ENCODE results near the gene TTLL12. TPM values are rescaled to one million over a fixed set of nuclear protein-coding genes. Genes with fewer than 3 reads are reported as not detected.
"Not testable (repeated sequence)": the region's sequence is repeated elsewhere in the genome, so short reads cannot be mapped to it uniquely, and the experiment has no call there.

TTLL12 gene
- total and polyA plus RNA-seq, 2 experiments from 2014 or later, result 45.9 to 62.7 TPM

GRCh38 chr22:43150731-43151206 lies 36.2 kb downstream of the TTLL12 start:
- peak overlapping the region; percentile 36 for H3K4me3 ChIP-seq
- no peaks in the 10 kb centered on the region for H3K9me3 ChIP-seq (ENCODE audit: low read depth)
- TF ChIP-seq, protein P1, sequence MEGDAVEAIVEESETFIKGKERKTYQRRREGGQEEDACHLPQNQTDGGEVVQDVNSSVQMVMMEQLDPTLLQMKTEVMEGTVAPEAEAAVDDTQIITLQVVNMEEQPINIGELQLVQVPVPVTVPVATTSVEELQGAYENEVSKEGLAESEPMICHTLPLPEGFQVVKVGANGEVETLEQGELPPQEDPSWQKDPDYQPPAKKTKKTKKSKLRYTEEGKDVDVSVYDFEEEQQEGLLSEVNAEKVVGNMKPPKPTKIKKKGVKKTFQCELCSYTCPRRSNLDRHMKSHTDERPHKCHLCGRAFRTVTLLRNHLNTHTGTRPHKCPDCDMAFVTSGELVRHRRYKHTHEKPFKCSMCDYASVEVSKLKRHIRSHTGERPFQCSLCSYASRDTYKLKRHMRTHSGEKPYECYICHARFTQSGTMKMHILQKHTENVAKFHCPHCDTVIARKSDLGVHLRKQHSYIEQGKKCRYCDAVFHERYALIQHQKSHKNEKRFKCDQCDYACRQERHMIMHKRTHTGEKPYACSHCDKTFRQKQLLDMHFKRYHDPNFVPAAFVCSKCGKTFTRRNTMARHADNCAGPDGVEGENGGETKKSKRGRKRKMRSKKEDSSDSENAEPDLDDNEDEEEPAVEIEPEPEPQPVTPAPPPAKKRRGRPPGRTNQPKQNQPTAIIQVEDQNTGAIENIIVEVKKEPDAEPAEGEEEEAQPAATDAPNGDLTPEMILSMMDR (IDR thresholded peaks at IDR 0.05; ENCODE audit: low read depth, low read length), result no peak

DNA sequence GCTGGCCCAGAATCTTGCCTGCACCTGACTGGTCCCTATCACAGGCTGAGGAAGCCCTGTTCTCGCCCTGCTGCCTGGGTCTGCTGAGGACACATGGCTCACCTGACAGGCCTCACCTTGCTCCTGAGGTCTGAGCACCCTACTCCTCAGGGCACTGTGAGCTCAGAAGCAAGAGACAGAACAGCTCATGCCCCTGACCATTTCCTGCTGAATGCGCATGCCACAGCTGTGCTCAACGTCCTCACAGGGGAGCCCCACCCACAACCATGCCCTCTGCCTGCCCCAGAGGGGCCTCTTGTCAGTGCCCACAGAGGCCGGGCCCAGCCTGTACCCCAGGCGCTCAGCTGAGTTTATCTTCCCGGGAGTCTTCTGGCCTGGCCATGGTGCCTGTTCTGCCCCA lies 38.4 kb downstream of the TTLL12 start:
- TF ChIP-seq, protein P1 (IDR thresholded peaks at IDR 0.05; ENCODE audit: low read depth, low read length), result no peak
- H3K9me3 ChIP-seq (ENCODE audit: low read depth), result no peaks in the 10 kb centered on the region

More at GRCh38 chr22:43150731-43151206, 36.2 kb downstream of the TTLL12 start:
- H3K27ac ChIP-seq, result no peak overlapping the region
- DNase-seq (ENCODE audit: low read depth in 1 of 2, low spot score in 1 of 2), result no peak
- H3K36me3 ChIP-seq, result no peaks in the 10 kb centered on the region
- H3K4me1 ChIP-seq (ENCODE audit: low read depth), result no peaks in the 10 kb centered on the region
- peaks cover 11% of the 10 kb centered on the region for H3K27me3 ChIP-seq

DNA sequence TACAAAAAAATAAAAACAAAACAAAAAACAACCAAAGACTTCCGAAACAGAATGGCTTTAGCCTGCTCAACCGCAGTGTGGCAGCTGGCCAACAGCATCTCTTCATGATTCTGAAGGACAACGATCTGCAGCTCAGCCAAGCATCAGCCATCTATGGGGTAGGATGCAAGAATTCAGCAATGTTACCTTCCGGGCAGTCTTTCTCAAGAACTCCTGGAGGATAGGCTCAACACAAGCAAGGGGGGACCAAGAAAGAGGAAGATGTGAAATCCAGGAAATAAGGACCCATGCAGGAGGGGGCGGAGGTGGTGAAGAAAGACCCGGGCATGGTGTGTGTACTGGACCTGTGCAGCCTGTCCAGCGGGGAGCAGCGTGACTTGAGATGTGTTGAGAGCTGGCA lies 39.1 kb downstream of the TTLL12 start:
- H3K9me3 ChIP-seq (ENCODE audit: low read depth), result no peaks in the 10 kb centered on the region
- H3K4me1 ChIP-seq (ENCODE audit: low read depth), result no peaks in the 10 kb centered on the region
- no peaks in the 10 kb centered on the region for H3K36me3 ChIP-seq
- H3K27ac ChIP-seq, result no peak overlapping the region
- H3K27me3 ChIP-seq, result peaks cover 11% of the 10 kb centered on the region
- no peak overlapping the region for H3K4me3 ChIP-seq
- no peak for DNase-seq (ENCODE audit: low read depth in 1 of 2, low spot score in 1 of 2)
- TF ChIP-seq, protein P1 (IDR thresholded peaks at IDR 0.05; ENCODE audit: low read depth, low read length), result no peak

More for the DNA sequence above, 38.4 kb downstream of the TTLL12 start:
- H3K27ac ChIP-seq, result no peak overlapping the region
- no peaks in the 10 kb centered on the region for H3K36me3 ChIP-seq
- H3K27me3 ChIP-seq, result peaks cover 11% of the 10 kb centered on the region
- no peaks in the 10 kb centered on the region for H3K4me1 ChIP-seq (ENCODE audit: low read depth)
- DNase-seq (ENCODE audit: low read depth in 1 of 2, low spot score in 1 of 2), result no peak
- H3K4me3 ChIP-seq, result no peak overlapping the region

- not testable (repeated sequence) for H3K36me3 ChIP-seq; DNase-seq (ENCODE audit: low read depth in 1 of 2, low spot score in 1 of 2); H3K4me1 ChIP-seq (ENCODE audit: low read depth); H3K27me3 ChIP-seq; H3K27ac ChIP-seq; H3K4me3 ChIP-seq; H3K9me3 ChIP-seq (ENCODE audit: low read depth)
Observed at GRCh38 chr22:43146332-43146731, 40.6 kb downstream of the TTLL12 start.

DNA sequence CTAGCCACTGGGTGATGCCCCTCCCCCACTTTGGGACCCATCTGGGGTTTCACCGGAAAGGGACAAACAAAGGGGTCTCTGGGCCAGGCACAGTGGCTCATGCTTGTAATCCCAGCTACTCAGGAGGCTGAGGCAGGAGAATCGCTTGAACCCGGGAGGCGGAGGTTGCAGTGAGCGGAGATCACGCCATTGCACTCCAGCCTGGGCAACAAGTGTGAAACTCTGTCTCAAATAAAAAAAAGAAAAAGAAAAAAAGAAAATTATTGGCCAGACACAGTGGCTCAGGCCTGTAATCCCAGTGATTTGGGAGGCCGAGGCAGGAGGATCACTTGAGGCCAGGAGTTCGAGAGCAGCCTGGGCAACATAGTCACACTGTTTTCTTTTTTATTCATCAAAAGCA lies 41.6 kb downstream of the TTLL12 start:
- not testable (repeated sequence) for DNase-seq (ENCODE audit: low read depth in 1 of 2, low spot score in 1 of 2); H3K36me3 ChIP-seq; H3K27me3 ChIP-seq; H3K4me3 ChIP-seq; H3K4me1 ChIP-seq (ENCODE audit: low read depth); H3K9me3 ChIP-seq (ENCODE audit: low read depth); H3K27ac ChIP-seq

DNA sequence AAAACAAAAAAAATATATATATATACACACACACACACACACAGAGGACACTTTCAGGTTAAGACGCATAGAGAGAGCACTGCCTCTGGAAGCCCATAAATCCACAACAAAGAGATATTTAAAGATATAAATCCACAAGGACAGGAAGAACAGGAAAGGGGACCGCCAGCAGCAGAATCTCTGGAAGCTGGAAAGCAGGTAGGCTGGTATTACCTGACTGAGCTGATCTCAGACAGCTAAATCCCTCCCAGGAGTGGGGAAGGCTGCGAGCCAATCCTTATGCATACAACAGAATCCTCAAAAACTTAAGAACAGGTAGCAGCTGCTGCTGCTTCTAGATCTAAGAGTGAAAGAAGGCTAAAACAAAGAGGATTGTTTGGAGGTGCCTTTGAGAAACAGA lies 42.0 kb downstream of the TTLL12 start:
- no peaks in the 10 kb centered on the region for H3K4me1 ChIP-seq (ENCODE audit: low read depth)
- H3K4me3 ChIP-seq, result no peak overlapping the region
- H3K36me3 ChIP-seq, result peaks cover 5% of the 10 kb centered on the region
- peaks cover 3% of the 10 kb centered on the region for H3K27me3 ChIP-seq
- no peak for DNase-seq (ENCODE audit: low read depth in 1 of 2, low spot score in 1 of 2)
- H3K9me3 ChIP-seq (ENCODE audit: low read depth), result no peaks in the 10 kb centered on the region
- TF ChIP-seq, protein P1 (IDR thresholded peaks at IDR 0.05; ENCODE audit: low read depth, low read length), result no peak
- no peak overlapping the region for H3K27ac ChIP-seq
